ENCODE results near the gene DGCR2. TPM values are rescaled to one million over a fixed set of nuclear protein-coding genes. Genes with fewer than 3 reads are reported as not detected.

DGCR2 gene
- polyA plus RNA-seq, 1 donor (not counting 4 experiments of a cell fraction or from before 2014, with no cell fraction given): 23.2 TPM

DNA sequence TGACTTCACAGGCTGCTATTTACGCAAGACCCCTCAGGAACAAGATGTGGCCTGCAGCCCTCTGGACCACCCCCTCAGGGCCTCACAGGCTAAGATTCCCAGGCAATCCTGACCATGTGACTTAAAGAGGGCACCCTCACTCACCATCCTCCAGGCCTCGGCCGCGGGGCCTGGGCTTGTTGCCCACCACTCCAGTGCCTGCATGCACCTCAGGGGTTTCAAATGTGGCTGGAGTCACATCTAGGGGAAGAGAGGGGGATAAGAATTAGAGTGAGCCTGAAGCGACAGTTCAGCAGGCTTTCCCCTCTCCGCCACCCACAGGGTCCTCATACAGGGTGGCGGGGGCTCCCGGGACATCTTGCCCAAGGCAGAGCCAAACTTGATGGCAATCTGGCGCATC lies 20.2 kb upstream of the DGCR2 start:
- H3K9me1 ChIP-seq (ENCODE audit: control insufficient read depth, extremely low read depth, insufficient read depth, low read length): no peaks in the 10 kb centered on the region
- H3K79me2 ChIP-seq (ENCODE audit: control insufficient read depth, insufficient read depth, low read length): peaks cover 20% of the 10 kb centered on the region
- peaks cover 6% of the 10 kb centered on the region for H3K4me1 ChIP-seq (ENCODE audit: control insufficient read depth, extremely low read depth, insufficient read depth, low read length)
- H4K20me1 ChIP-seq (ENCODE audit: control insufficient read depth, extremely low read depth, insufficient read depth, low read length): no peaks in the 10 kb centered on the region
- DNase-seq (ENCODE audit: low read depth, low spot score) (no peak), FAIRE-seq (no peak)
- TF ChIP-seq EZH2 (IDR thresholded peaks at IDR 0.05; ENCODE audit: low read length): no peak
- no peak for TF ChIP-seq CTCF (optimal IDR thresholded peaks at IDR 0.05 in 1 of 3, IDR thresholded peaks at IDR 0.05 in 1 of 3, conservative IDR thresholded peaks at IDR 0.05 in 1 of 3; ENCODE audit: extremely low read depth in 1 of 3, insufficient read depth in 2 of 3, low read length in 3 of 3)
- no peak overlapping the region for H3K9ac ChIP-seq (ENCODE audit: control insufficient read depth, extremely low read depth, insufficient read depth, low read length)
- no peak overlapping the region for H2AFZ ChIP-seq (ENCODE audit: control insufficient read depth, low read length)
- dilution Hi-C loops (cut with MboI; ENCODE audit: extremely low pct_ligation_motif_present, low sequenced_read_pairs): no loop called here
- H3K4me2 ChIP-seq (ENCODE audit: control insufficient read depth, extremely low read depth, insufficient read depth, low read depth, low read length): no peak overlapping the region
- H3K36me3 ChIP-seq (ENCODE audit: control insufficient read depth in 2 of 2, extremely low read depth in 1 of 2, insufficient read depth in 2 of 2, low read length in 2 of 2): peaks cover 14 to 30% of the 10 kb centered on the region in 2 experiments
- no peak overlapping the region for H3K4me3 ChIP-seq (ENCODE audit: control insufficient read depth in 2 of 3, extremely low read depth in 1 of 3, insufficient read depth in 2 of 3, low read depth in 1 of 3, low read length in 3 of 3)
- no peaks in the 10 kb centered on the region for H3K9me3 ChIP-seq (ENCODE audit: control insufficient read depth, low read depth, low read length)
- no peaks in the 10 kb centered on the region for H3K27me3 ChIP-seq (ENCODE audit: control insufficient read depth, extremely low read depth, insufficient read depth, low read length)
- H3K27ac ChIP-seq (ENCODE audit: control insufficient read depth, insufficient read depth, low read length): no peak overlapping the region

- Histone ChIP-seq H3K79me2 (ENCODE audit: control insufficient read depth, insufficient read depth, low read length) (peaks cover 20% of the 10 kb centered on the region), H2AFZ (ENCODE audit: control insufficient read depth, low read length) (no peak overlapping the region), H3K27ac (ENCODE audit: control insufficient read depth, insufficient read depth, low read length) (no peak overlapping the region), H3K4me3 (ENCODE audit: control insufficient read depth in 2 of 3, extremely low read depth in 1 of 3, insufficient read depth in 2 of 3, low read depth in 1 of 3, low read length in 3 of 3) (no peak overlapping the region), H3K27me3 (ENCODE audit: control insufficient read depth, extremely low read depth, insufficient read depth, low read length) (no peaks in the 10 kb centered on the region), H3K9me1 (ENCODE audit: control insufficient read depth, extremely low read depth, insufficient read depth, low read length) (no peaks in the 10 kb centered on the region), H3K36me3 (ENCODE audit: control insufficient read depth in 2 of 2, extremely low read depth in 1 of 2, insufficient read depth in 2 of 2, low read length in 2 of 2) (peaks cover 14 to 34% of the 10 kb centered on the region in 2 experiments), H3K9ac (ENCODE audit: control insufficient read depth, extremely low read depth, insufficient read depth, low read length) (no peak overlapping the region), H3K4me1 (ENCODE audit: control insufficient read depth, extremely low read depth, insufficient read depth, low read length) (peaks cover 6% of the 10 kb centered on the region), H4K20me1 (ENCODE audit: control insufficient read depth, extremely low read depth, insufficient read depth, low read length) (no peaks in the 10 kb centered on the region), H3K4me2 (ENCODE audit: control insufficient read depth, extremely low read depth, insufficient read depth, low read depth, low read length) (no peak overlapping the region), H3K9me3 (ENCODE audit: control insufficient read depth, low read depth, low read length) (no peaks in the 10 kb centered on the region)
- dilution Hi-C loops (cut with MboI; ENCODE audit: extremely low pct_ligation_motif_present, low sequenced_read_pairs): no loop called here
- no peak for DNase-seq (ENCODE audit: low read depth, low spot score)
- no peak for FAIRE-seq
- TF ChIP-seq CTCF (optimal IDR thresholded peaks at IDR 0.05 in 1 of 3, IDR thresholded peaks at IDR 0.05 in 1 of 3, conservative IDR thresholded peaks at IDR 0.05 in 1 of 3; ENCODE audit: extremely low read depth in 1 of 3, insufficient read depth in 2 of 3, low read length in 3 of 3): no peak
- no peak for TF ChIP-seq EZH2 (IDR thresholded peaks at IDR 0.05; ENCODE audit: low read length)
These were observed 17.8 kb upstream of the DGCR2 start for GRCh38 chr22:19139974-19140373.
